Measurements from ENCODE around the gene OSBP2.

DNA sequence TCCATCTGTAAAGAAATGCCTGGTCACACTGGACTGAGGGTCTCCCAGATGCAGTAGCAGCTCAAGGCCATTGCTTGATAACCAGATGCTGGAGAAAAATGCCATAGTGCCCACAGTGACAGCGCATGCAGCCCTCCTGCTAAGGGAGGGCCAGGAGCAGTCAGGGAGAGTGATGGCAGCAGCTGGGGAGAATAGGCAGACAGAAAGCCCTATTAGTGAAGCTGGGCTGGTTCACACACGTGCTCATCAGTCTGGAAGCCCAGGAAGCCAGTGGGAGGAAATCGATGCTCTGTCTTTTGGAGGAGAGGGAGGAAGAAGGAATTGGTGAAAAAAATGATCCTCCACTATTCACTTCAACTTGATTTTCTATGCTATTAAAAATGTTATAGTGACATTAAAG is 82.9 kb downstream of the OSBP2 start:
- TF ChIP-seq, protein P1, sequence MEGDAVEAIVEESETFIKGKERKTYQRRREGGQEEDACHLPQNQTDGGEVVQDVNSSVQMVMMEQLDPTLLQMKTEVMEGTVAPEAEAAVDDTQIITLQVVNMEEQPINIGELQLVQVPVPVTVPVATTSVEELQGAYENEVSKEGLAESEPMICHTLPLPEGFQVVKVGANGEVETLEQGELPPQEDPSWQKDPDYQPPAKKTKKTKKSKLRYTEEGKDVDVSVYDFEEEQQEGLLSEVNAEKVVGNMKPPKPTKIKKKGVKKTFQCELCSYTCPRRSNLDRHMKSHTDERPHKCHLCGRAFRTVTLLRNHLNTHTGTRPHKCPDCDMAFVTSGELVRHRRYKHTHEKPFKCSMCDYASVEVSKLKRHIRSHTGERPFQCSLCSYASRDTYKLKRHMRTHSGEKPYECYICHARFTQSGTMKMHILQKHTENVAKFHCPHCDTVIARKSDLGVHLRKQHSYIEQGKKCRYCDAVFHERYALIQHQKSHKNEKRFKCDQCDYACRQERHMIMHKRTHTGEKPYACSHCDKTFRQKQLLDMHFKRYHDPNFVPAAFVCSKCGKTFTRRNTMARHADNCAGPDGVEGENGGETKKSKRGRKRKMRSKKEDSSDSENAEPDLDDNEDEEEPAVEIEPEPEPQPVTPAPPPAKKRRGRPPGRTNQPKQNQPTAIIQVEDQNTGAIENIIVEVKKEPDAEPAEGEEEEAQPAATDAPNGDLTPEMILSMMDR (IDR thresholded peaks at IDR 0.05), result no peak
- TF ChIP-seq EZH2 (IDR thresholded peaks at IDR 0.05), result no peak

Data from neural progenitor cell (in vitro differentiated cells).